Heart left ventricle (tissue), 16 donors: ENCODE data around the gene NECTIN4. TPM values are rescaled to one million over a fixed set of nuclear protein-coding genes. Genes with fewer than 3 reads are reported as not detected.

ENCODE experiments used
- ATAC-seq, 4 donors: fragments of 200-7000 bp; cut with Tn5 transposase; one replicate each; pipeline ENCODE4 v1.9.1; 2020 to 2022; ENCODE audit warnings: moderate library complexity in 4 of 4, mild to moderate bottlenecking in 3 of 4, moderate number of reproducible peaks in 1 of 4
- DNase-seq, 5 donors: peaks; one replicate each; pipeline ENCODE4 v3.0.0-alpha.2; 2020
- H3K27ac ChIP-seq, 12 donors: fragments of 200-600 bp; sonication (generic) in 4 of 12; one replicate each; pipeline versions ENCODE4 v1.5.0 to v1.8.0; 2016 to 2022; ENCODE audit warnings: mild to moderate bottlenecking in 2 of 12
- H3K27me3 ChIP-seq, 9 donors: fragments of 200-600 bp; sonication (generic) in 2 of 9; one replicate each; pipeline versions ENCODE4 v1.5.1 to v1.8.0; 2016 to 2022; ENCODE audit warnings: mild to moderate bottlenecking in 3 of 9
- H3K36me3 ChIP-seq, 9 donors: fragments of 200-600 bp; sonication (generic) in 2 of 9; one replicate each; pipeline versions ENCODE4 v1.5.0 to v1.8.0; 2018 to 2022; ENCODE audit warnings: mild to moderate bottlenecking in 2 of 9
- H3K4me1 ChIP-seq, 12 donors: fragments of 200-600 bp; sonication (generic) in 4 of 12; one replicate each; pipeline versions ENCODE4 v1.5.0 to v1.8.0; 2016 to 2022; ENCODE audit warnings: mild to moderate bottlenecking in 3 of 12
- H3K4me3 ChIP-seq, 12 donors: fragments of 200-600 bp; sonication (generic) in 4 of 12; one replicate each; pipeline versions ENCODE4 v1.5.0 to v1.8.0; 2017 to 2022; ENCODE audit warnings: mild to moderate bottlenecking in 9 of 12, moderate library complexity in 4 of 12
- H3K9me3 ChIP-seq, 12 donors: fragments of 200-600 bp; sonication (generic) in 4 of 12; one replicate each; pipeline versions ENCODE4 v1.5.0 to v1.8.0; 2016 to 2022; ENCODE audit warnings: mild to moderate bottlenecking in 1 of 12
- POLR2A ChIP-seq, 2 donors: fragments of 450-650 bp; IDR thresholded peaks; one replicate each; pipeline ENCODE4 v1.6.1; 2017; ENCODE audit warnings: antibody characterized with exemption in 2 of 2, mild to moderate bottlenecking in 2 of 2, moderate library complexity in 2 of 2
- WGBS, 4 donors: extraction: QIAGEN DNeasy Blood & Tissue Kit in 2 of 4; methylation state at CpG; one replicate each; pipeline versions ENCODE4 v1.1.5 to v1.1.7; 2013 to 2018; 5-methylcytosine and 5-hydroxymethylcytosine counted together
- intact Hi-C, 10 donors: fragments of 100-400 bp; cut with DNase I; formaldehyde crosslinking; loops; one replicate each; pipeline versions ENCODE4 v1.11.1 to v1.14.2; 2022
- polyA plus RNA-seq, 2 donors: library from polyadenylated mRNA; stranded (reverse); fragments of 200-250 nt; gene quantifications; one replicate each; pipeline ENCODE4 v1.2.3, GENCODE V29; 2013
- total RNA-seq, 9 donors: library from RNA; depleted of rRNA in 2 of 9; stranded (reverse); fragments of >200 nt in 2 of 9; fragmentation: NEBNext Ultra II Directional in 3 of 9; extraction: Animal tissue kit (Norgen Biotek cat#: 25700) in 3 of 9; gene quantifications; one replicate each; pipeline versions ENCODE4 v1.1.0 to v1.2.4, GENCODE V29; 2016 to 2023
- TF ChIP-seq, protein P1 (sequence below), 12 donors: fragments of 200-600 bp; sonication (generic) in 4 of 12; IDR thresholded peaks; one replicate each; pipeline versions ENCODE4 v1.5.0 to v1.8.0; 2018 to 2022; ENCODE audit warnings: antibody characterized with exemption in 12 of 12, mild to moderate bottlenecking in 5 of 12
- donor health status: ischemic (EF 13 %, LVEDD 7.1; RV severe dilation, severe dysfunction).
- donor health status: healthy with polysubstance abuse.
- donor health status: DM: no; HTN: yes; CAD: no.
- donor health status: DM: no; HTN: no; CAD: no.
- donor health status: ischemic (EF 25% LVEDD 6.9; RV normal size, moderate dysfunction).
- donor health status: ischemic (EF 25% LVEDD 5.7; RV mildly dilated, moderate dysfunction).
- donor health status: healthy.
- donor health status: DM: yes; HTN: yes; CAD: no.
- donor health status: ischemic (EF 35%, LVEDD 5.7; RV mildly dilated, moderate dysfunction).
- donor health status: nonischemic (EF 11% LVEDD 7.7; RV severe dilation, severe dysfunction).
- donor health status: DM: yes; HTN: yes; CAD: no.
- donor health status: PGD.
- donor health status: ischemic (EF 29% LVEDD 5.4; RV normal size, mild dysfunction).
- donor health status: nonischemic (EF 23%, LVEDD 6.1; RV moderate dilation, normal function).

The NECTIN4 gene
- total and polyA plus RNA-seq, 11 donors: 0.03 to 0.53 (median 0.07) TPM; not detected in 8

DNA sequence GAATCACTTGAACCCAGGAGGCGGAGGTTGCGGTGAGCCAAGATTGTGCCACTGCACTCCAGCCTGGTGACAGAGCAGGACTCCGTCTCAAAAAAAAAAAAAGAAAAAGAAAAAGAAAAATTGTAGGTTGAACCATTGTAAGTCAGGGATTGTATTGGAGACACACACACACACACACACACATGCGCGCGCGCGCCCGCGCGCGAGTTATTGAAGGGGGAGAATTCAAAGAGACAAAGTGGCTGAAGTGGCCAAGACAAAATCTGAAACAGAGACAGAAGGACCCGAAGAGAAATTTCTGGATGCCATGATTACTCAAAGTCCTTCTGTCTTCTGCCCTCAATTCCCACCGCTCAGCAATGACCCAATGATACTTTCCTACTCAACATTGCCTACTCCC, 5.1 kb upstream of the NECTIN4 start:
- no peak for ATAC-seq
- no peak for DNase-seq
- H3K9me3 ChIP-seq: no peaks in the 10 kb centered on the region
- intact Hi-C loops: loop anchor here in 3 of 10 donors (10.0 kb wide), 2 partner anchors 260 to 370 kb away; no protein-coding TSS in a partner anchor
- no peak overlapping the region for H3K4me3 ChIP-seq
- H3K4me1 ChIP-seq: peaks cover 2 to 35% (median 15%) of the 10 kb centered on the region in 12 donors
- 93 to 98% (median 96%) methylated on average over 14 of the region's 14 CpGs for WGBS, 4 donors
- H3K36me3 ChIP-seq: peaks cover 0 to 4% (median 0%) of the 10 kb centered on the region in 9 donors
- H3K27ac ChIP-seq: no peak overlapping the region
- TF ChIP-seq POLR2A (IDR thresholded peaks at IDR 0.05): no peak
- TF ChIP-seq, protein P1, sequence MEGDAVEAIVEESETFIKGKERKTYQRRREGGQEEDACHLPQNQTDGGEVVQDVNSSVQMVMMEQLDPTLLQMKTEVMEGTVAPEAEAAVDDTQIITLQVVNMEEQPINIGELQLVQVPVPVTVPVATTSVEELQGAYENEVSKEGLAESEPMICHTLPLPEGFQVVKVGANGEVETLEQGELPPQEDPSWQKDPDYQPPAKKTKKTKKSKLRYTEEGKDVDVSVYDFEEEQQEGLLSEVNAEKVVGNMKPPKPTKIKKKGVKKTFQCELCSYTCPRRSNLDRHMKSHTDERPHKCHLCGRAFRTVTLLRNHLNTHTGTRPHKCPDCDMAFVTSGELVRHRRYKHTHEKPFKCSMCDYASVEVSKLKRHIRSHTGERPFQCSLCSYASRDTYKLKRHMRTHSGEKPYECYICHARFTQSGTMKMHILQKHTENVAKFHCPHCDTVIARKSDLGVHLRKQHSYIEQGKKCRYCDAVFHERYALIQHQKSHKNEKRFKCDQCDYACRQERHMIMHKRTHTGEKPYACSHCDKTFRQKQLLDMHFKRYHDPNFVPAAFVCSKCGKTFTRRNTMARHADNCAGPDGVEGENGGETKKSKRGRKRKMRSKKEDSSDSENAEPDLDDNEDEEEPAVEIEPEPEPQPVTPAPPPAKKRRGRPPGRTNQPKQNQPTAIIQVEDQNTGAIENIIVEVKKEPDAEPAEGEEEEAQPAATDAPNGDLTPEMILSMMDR (IDR thresholded peaks at IDR 0.05): no peak
- no peaks in the 10 kb centered on the region for H3K27me3 ChIP-seq

DNA sequence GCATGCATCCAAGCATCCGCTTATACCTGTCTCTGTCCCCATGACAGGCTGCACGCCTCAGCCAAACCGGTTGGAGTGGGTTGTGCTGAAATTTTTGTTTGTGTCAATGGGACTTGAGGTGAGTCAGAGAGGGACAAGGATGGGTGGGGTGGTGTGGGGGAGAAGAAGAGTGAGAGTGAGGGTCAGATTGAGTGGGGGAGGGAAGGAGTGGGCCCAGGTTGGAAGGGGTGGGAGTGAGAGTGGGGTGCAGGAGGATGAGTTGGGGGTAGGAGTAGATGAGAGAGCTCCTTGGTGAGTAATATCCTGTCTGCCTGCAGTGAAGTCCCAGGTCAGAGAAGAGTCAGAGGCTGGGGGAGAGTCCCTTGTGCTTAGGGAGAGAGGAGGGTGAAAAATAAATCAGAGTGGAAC, 3.3 kb upstream of the NECTIN4 start:
- no peaks in the 10 kb centered on the region for H3K9me3 ChIP-seq
- H3K27me3 ChIP-seq: no peaks in the 10 kb centered on the region
- TF ChIP-seq POLR2A (IDR thresholded peaks at IDR 0.05): no peak
- TF ChIP-seq, protein P1 (IDR thresholded peaks at IDR 0.05): no peak
- H3K36me3 ChIP-seq: no peaks in the 10 kb centered on the region
- intact Hi-C loops: loop anchor here in 3 of 10 donors (10.0 kb wide), 2 partner anchors 258 to 368 kb away; no protein-coding TSS in a partner anchor
- no peak overlapping the region for H3K4me3 ChIP-seq
- DNase-seq: no peak
- ATAC-seq: no peak
- H3K27ac ChIP-seq: no peak overlapping the region
- WGBS, 4 donors: 86 to 92% (median 90%) methylated on average over 3 of the region's 3 CpGs
- H3K4me1 ChIP-seq: peaks cover 0 to 20% (median 7%) of the 10 kb centered on the region in 12 donors

DNA sequence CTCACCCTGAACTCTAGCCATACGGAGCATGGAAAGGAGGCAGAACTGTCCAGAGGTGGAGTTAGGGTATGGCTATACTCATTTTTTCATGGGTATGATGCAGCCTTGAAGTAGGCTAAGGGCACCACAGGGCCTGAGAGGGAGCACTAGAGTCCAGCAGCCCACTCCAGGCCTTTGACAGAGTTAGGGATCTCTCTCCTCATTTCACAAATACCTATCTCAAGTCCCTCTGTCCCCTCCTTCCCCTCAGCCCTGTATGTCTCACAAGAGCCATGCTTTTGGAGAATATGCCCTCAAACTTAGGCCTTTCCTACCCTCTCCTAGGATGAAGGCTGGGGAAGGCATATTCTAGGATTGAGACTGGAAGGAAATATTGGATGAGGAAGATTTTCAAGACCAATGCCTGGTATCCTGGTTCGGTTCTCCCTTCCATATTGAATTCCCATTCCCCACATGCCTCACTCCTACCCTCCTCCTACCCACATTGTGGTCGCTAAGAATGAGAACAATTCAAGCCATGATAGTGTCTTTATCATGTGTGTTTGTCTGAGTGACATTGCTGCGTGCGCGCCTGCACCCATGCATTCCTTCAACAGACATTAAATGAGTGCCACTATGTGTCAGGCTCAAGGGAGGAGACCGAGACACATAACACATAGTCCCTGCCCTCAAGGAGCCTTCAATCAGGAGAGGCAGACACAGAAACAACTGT, 2.6 kb upstream of the NECTIN4 start:
- Histone ChIP-seq H3K4me1 (peaks cover 0 to 15% (median 2%) of the 10 kb centered on the region in 12 donors), H3K36me3 (no peaks in the 10 kb centered on the region), H3K27me3 (no peaks in the 10 kb centered on the region), H3K9me3 (no peaks in the 10 kb centered on the region), H3K4me3 (no peak overlapping the region), H3K27ac (no peak overlapping the region)
- TF ChIP-seq, protein P1 (IDR thresholded peaks at IDR 0.05): no peak
- WGBS, 4 donors: 86 to 91% (median 90%) methylated on average over 6 to 7 of the region's 7 CpGs
- ATAC-seq (no peak), DNase-seq (no peak)
- intact Hi-C loops: loop anchor here in 3 of 10 donors (10.0 kb wide), 2 partner anchors 257 to 367 kb away; no protein-coding TSS in a partner anchor

DNA sequence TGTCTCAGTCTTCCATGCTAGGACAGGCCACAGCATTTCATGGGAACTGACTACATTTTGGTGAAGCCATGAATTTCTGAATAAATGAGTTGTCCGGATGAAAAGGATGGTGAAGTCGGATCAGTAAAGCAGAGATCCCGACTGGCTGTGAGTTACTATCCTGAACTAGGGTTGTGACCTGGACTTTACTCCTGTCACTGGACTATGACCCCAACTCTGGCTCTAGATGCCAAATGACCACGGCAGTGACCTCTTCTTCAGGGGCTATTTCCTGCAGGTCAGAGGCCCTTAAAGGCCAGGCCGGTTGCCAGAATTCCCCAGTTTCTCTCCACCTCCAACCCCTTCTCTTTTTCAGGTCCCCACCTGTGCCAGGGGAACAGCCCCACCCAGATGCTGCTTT, 1.7 kb upstream of the NECTIN4 start:
- WGBS, 4 donors: 83 to 90% (median 85%) methylated on average over 5 of the region's 5 CpGs
- Histone ChIP-seq H3K27ac (no peak overlapping the region), H3K4me3 (no peak overlapping the region), H3K4me1 (peaks cover 0 to 7% (median 0%) of the 10 kb centered on the region in 12 donors), H3K27me3 (no peaks in the 10 kb centered on the region), H3K36me3 (no peaks in the 10 kb centered on the region), H3K9me3 (no peaks in the 10 kb centered on the region)
- TF ChIP-seq, protein P1 (IDR thresholded peaks at IDR 0.05): no peak
- no peak for TF ChIP-seq POLR2A (IDR thresholded peaks at IDR 0.05)
- ATAC-seq (no peak), DNase-seq (no peak)
- intact Hi-C loops: loop anchor here in 3 of 10 donors (10.0 kb wide), 2 partner anchors 256 to 366 kb away; no protein-coding TSS in a partner anchor
